ENCODE measurements around the gene OGFRL1. TPM values are rescaled to one million over a fixed set of nuclear protein-coding genes. Genes with fewer than 3 reads are reported as not detected.

Gene OGFRL1
- total RNA-seq = 10 to 100 TPM in 1 of 2 donors, 1 to 10 TPM in 1; 8.6 to 22.6 TPM

GRCh38 chr6:71288228-71289038 is at the start of gene OGFRL1:
Gene OGFRL1 (plus strand): TSS chr6:71288811. CDS start chr6:71288937, 126 bp downstream.
- DNase-seq = peak; percentile 71 to 81 (median 74)
- intact Hi-C loops (cut with DNase I) = no loop called here
- peak; percentile 93 for ATAC-seq
- Histone ChIP-seq H3K36me3 (replicated peaks in 1 of 2; ENCODE audit: insufficient read depth in 1 of 2, low read depth in 2 of 2) (no peaks in the 10 kb centered on the region), H3K4me1 (peaks cover 41% of the 10 kb centered on the region), H3K9me3 (no peaks in the 10 kb centered on the region), H3K4me3 (peak within 1 kb of the TSS; percentile 56 to 70), H3K27me3 (no peaks in the 10 kb centered on the region), H3K27ac (peak within 1 kb of the TSS; percentile 75 to 89 (median 86))
- TF ChIP-seq CTCF (IDR thresholded peaks at IDR 0.05) = peak in 4 of 7 experiments; percentile 4 to 52 (median 40)
- peak; percentile 57 to 65 (median 60) for TF ChIP-seq POLR2A (IDR thresholded peaks at IDR 0.05)
- WGBS, 2 donors = 0% methylated on average over 1 to 35 of the region's 79 CpGs

- Histone ChIP-seq H3K27me3 (no peaks in the 10 kb centered on the region), H3K4me1 (no peaks in the 10 kb centered on the region), H3K4me3 (no peak overlapping the region), H3K9me3 (no peaks in the 10 kb centered on the region), H3K36me3 (replicated peaks in 1 of 2; ENCODE audit: insufficient read depth in 1 of 2, low read depth in 2 of 2) (no peaks in the 10 kb centered on the region), H3K27ac (no peak overlapping the region)
- TF ChIP-seq CTCF (IDR thresholded peaks at IDR 0.05) = no peak
- TF ChIP-seq POLR2A (IDR thresholded peaks at IDR 0.05) = no peak
- ATAC-seq = no peak
- intact Hi-C loops (cut with DNase I) = no loop called here
- 70 to 82% methylated on average over 5 of the region's 5 CpGs for WGBS, 2 donors
- DNase-seq = no peak
These were observed 48.9 kb upstream of the OGFRL1 start for GRCh38 chr6:71239694-71240093.

- DNase-seq (no peak), ATAC-seq (no peak)
- no peaks in the 10 kb centered on the region for H3K27me3 ChIP-seq
- intact Hi-C loops (cut with DNase I) = no loop called here
- H3K9me3 ChIP-seq = peaks cover 0 to 4% (median 0%) of the 10 kb centered on the region in 3 donors
- H3K27ac ChIP-seq = no peak overlapping the region
- no peaks in the 10 kb centered on the region for H3K36me3 ChIP-seq (replicated peaks in 1 of 2; ENCODE audit: insufficient read depth in 1 of 2, low read depth in 2 of 2)
- no peak overlapping the region for H3K4me3 ChIP-seq
- TF ChIP-seq POLR2A (IDR thresholded peaks at IDR 0.05) (no peak), CTCF (IDR thresholded peaks at IDR 0.05) (no peak)
- 83 to 90% methylated on average over 28 to 30 of the region's 31 CpGs for WGBS, 2 donors
- H3K4me1 ChIP-seq = no peaks in the 10 kb centered on the region
These were observed 43.2 kb upstream of the OGFRL1 start for GRCh38 chr6:71245265-71246049.

- TF ChIP-seq CTCF (IDR thresholded peaks at IDR 0.05) = no peak
- no peak for TF ChIP-seq POLR2A (IDR thresholded peaks at IDR 0.05)
- intact Hi-C loops (cut with DNase I) = no loop called here
- no peak for DNase-seq
- Histone ChIP-seq H3K4me3 (no peak overlapping the region), H3K4me1 (no peaks in the 10 kb centered on the region), H3K27me3 (no peaks in the 10 kb centered on the region), H3K36me3 (replicated peaks in 1 of 2; ENCODE audit: insufficient read depth in 1 of 2, low read depth in 2 of 2) (no peaks in the 10 kb centered on the region), H3K9me3 (peaks cover 0 to 4% (median 0%) of the 10 kb centered on the region in 3 donors), H3K27ac (no peak overlapping the region)
- no peak for ATAC-seq
- WGBS, 2 donors = 81 to 89% methylated on average over 2 of the region's 2 CpGs
These were observed 42.0 kb upstream of the OGFRL1 start for GRCh38 chr6:71246596-71246995.

All from body of pancreas (tissue), 4 donors.